ENCODE data around the gene MYO5C. TPM values are rescaled to one million over a fixed set of nuclear protein-coding genes. Genes with fewer than 3 reads are reported as not detected.

MYO5C gene
- total RNA-seq, result 10 to 100 TPM in 2 of 4 donors, 1 to 10 TPM in 2; 6.4 to 23.5 (median 13.9) TPM

- H3K4me3 ChIP-seq (ENCODE audit: low read depth, poor library complexity, severe bottlenecking), result peak within 1 kb of the TSS; percentile 48
- WGBS, 2 donors, result 2% methylated on average over 36 to 47 of the region's 65 CpGs
- DNase-seq (ENCODE audit: low spot score in 2 of 2), result peak; percentile 47 to 94
- TF ChIP-seq CTCF (IDR thresholded peaks at IDR 0.05), result no peak
- no peak for TF ChIP-seq POLR2A (IDR thresholded peaks at IDR 0.05)
- intact Hi-C loops (cut with DNase I; ENCODE audit: low total_unique reads), result no loop called here
These were observed at the start of gene MYO5C for GRCh38 chr15:52295421-52296001. MYO5C (minus strand) TSS chr15:52295804; CDS start chr15:52295636, 168 bp downstream.

- DNase-seq (ENCODE audit: low spot score in 2 of 2), result no peak
- no peak for TF ChIP-seq POLR2A (IDR thresholded peaks at IDR 0.05)
- no peak for TF ChIP-seq CTCF (IDR thresholded peaks at IDR 0.05)
- WGBS, 2 donors, result 94 to 97% methylated on average over 1 of the region's 1 CpG
- intact Hi-C loops (cut with DNase I; ENCODE audit: low total_unique reads), result no loop called here
- H3K4me3 ChIP-seq (ENCODE audit: low read depth, poor library complexity, severe bottlenecking), result no peak overlapping the region
These were observed 49.0 kb upstream of the MYO5C start for GRCh38 chr15:52344592-52344991.

GRCh38 chr15:52343831-52344230 is 48.2 kb upstream of the MYO5C start:
- no peak for TF ChIP-seq CTCF (IDR thresholded peaks at IDR 0.05)
- TF ChIP-seq POLR2A (IDR thresholded peaks at IDR 0.05), result no peak
- intact Hi-C loops (cut with DNase I; ENCODE audit: low total_unique reads), result no loop called here
- no peak for DNase-seq (ENCODE audit: low spot score in 2 of 2)
- H3K4me3 ChIP-seq (ENCODE audit: low read depth, poor library complexity, severe bottlenecking), result no peak overlapping the region
- 77 to 81% methylated on average over 3 of the region's 3 CpGs for WGBS, 2 donors

- TF ChIP-seq CTCF (IDR thresholded peaks at IDR 0.05) (no peak), POLR2A (IDR thresholded peaks at IDR 0.05) (no peak)
- intact Hi-C loops (cut with DNase I; ENCODE audit: low total_unique reads), result no loop called here
- WGBS, 2 donors, result 95 to 96% methylated on average over 16 of the region's 16 CpGs
- DNase-seq (ENCODE audit: low spot score in 2 of 2), result no peak
- no peak overlapping the region for H3K4me3 ChIP-seq (ENCODE audit: low read depth, poor library complexity, severe bottlenecking)
These were observed 44.5 kb upstream of the MYO5C start for GRCh38 chr15:52340093-52340492.

GRCh38 chr15:52338891-52339290 is 43.3 kb upstream of the MYO5C start:
- no peak for DNase-seq (ENCODE audit: low spot score in 2 of 2)
- intact Hi-C loops (cut with DNase I; ENCODE audit: low total_unique reads), result loop anchor here (10.0 kb wide), 1 partner anchor 396 kb away; no protein-coding TSS in a partner anchor
- TF ChIP-seq CTCF (IDR thresholded peaks at IDR 0.05) (no peak), POLR2A (IDR thresholded peaks at IDR 0.05) (no peak)
- H3K4me3 ChIP-seq (ENCODE audit: low read depth, poor library complexity, severe bottlenecking), result no peak overlapping the region
- 93 to 96% methylated on average over 1 of the region's 1 CpG for WGBS, 2 donors

GRCh38 chr15:52338058-52338457 is 42.5 kb upstream of the MYO5C start:
- DNase-seq (ENCODE audit: low spot score in 2 of 2), result no peak
- TF ChIP-seq POLR2A (IDR thresholded peaks at IDR 0.05), result no peak
- no peak for TF ChIP-seq CTCF (IDR thresholded peaks at IDR 0.05)
- WGBS, 2 donors, result 95 to 98% methylated on average over 3 of the region's 3 CpGs
- no peak overlapping the region for H3K4me3 ChIP-seq (ENCODE audit: low read depth, poor library complexity, severe bottlenecking)
- intact Hi-C loops (cut with DNase I; ENCODE audit: low total_unique reads), result loop anchor here (10.0 kb wide), 1 partner anchor 397 kb away; no protein-coding TSS in a partner anchor
